Measurements from ENCODE around the gene SPSB2.

Gene SPSB2

GRCh38 chr12:6833189-6833890, 39.8 kb downstream of the SPSB2 start:
- TF ChIP-seq CTCF (IDR thresholded peaks at IDR 0.05; ENCODE audit: control insufficient read depth, extremely low read depth, insufficient read depth), result no peak
- no peak for DNase-seq (ENCODE audit: low read depth)

DNA sequence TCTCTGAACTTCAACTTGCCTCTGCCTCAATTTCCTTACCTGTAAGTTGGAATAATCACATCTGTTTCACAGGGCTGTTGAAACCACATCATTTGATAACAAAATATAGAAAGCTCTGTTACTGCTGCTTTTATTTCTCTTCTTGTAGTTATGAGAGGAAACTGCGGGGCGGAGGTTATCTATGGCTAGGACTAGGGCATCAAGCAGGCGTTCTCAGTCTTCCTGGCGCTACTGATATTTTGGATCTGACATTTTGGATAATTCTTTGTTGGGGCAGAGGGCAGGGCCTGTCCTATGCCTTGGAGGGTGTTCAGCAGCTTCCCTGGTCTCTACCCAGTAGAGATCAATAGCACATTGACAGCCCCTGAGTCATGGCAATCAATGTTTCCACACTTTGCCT, 41.0 kb downstream of the SPSB2 start:
- DNase-seq (ENCODE audit: low read depth), result no peak
- no peak overlapping the region for H3K4me3 ChIP-seq (ENCODE audit: low read depth, low read length)
- no peak for TF ChIP-seq CTCF (IDR thresholded peaks at IDR 0.05; ENCODE audit: control insufficient read depth, extremely low read depth, insufficient read depth)

More at GRCh38 chr12:6833189-6833890, 39.8 kb downstream of the SPSB2 start:
- no peak overlapping the region for H3K4me3 ChIP-seq (ENCODE audit: low read depth, low read length)

DNA sequence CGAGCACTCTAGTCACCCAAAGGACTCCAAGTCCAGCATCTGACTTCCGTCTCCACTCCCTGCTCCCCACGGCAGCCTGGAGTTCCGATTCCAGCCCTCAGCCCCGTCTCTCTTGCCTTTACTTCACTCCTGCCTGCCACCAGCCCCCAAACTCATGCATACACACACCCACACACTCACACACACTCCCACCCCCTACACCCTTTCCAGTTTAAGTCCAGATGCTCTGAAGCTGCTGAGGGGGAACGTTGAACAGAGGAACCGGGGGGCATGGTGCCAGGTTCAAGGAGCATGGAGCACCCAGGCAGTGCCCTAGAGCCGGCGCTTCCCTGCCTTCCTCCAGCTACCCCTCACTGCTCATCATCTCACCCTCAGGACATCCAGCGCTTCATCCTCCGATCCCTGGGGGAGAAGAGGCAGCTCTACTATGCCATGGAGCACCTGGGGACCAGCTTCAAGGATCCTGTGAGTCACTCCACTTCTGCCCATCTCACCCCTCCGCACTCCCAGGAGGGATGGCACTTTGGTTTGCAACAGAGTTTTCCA, 41.6 kb downstream of the SPSB2 start:
- no peak for DNase-seq (ENCODE audit: low read depth)
- no peak for TF ChIP-seq CTCF (IDR thresholded peaks at IDR 0.05; ENCODE audit: control insufficient read depth, extremely low read depth, insufficient read depth)
- H3K4me3 ChIP-seq (ENCODE audit: low read depth, low read length), result no peak overlapping the region

- no peak for DNase-seq (ENCODE audit: low read depth)
- no peak for TF ChIP-seq CTCF (IDR thresholded peaks at IDR 0.05; ENCODE audit: control insufficient read depth, extremely low read depth, insufficient read depth)
- no peak overlapping the region for H3K4me3 ChIP-seq (ENCODE audit: low read depth, low read length)
Measured at GRCh38 chr12:6830999-6831398, 42.1 kb downstream of the SPSB2 start.

DNA sequence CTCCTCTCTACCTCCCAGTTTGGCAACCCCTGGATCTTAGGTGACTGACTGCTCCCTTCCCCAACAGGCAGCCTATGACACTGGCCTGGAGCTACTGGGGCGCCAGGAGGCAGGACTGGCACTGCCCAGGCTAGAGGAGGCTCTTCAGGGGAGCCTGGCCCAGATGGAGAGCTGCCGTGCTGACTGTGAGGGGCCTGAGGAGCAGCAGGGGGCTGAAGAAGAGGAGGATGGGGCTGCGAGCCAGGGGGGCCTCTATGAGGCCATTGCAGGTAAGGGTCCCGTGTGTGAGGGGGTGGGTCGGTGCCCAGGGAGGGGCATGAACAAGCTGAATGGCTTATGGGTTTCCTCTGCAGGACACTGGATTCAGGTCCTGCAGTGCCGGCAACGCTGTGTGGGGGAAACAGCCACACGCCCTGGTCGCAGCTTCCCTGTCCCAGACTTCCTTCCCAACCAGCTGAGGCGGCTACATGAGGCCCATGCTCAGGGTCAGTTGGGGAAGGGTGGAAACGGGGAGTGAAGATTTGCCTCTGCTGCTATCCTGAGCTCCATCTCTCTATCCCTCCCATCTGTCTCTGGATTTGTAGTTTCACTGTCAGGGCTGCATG, 42.7 kb downstream of the SPSB2 start:
- no peak overlapping the region for H3K4me3 ChIP-seq (ENCODE audit: low read depth, low read length)
- no peak for DNase-seq (ENCODE audit: low read depth)
- TF ChIP-seq CTCF (IDR thresholded peaks at IDR 0.05; ENCODE audit: control insufficient read depth, extremely low read depth, insufficient read depth), result no peak

DNA sequence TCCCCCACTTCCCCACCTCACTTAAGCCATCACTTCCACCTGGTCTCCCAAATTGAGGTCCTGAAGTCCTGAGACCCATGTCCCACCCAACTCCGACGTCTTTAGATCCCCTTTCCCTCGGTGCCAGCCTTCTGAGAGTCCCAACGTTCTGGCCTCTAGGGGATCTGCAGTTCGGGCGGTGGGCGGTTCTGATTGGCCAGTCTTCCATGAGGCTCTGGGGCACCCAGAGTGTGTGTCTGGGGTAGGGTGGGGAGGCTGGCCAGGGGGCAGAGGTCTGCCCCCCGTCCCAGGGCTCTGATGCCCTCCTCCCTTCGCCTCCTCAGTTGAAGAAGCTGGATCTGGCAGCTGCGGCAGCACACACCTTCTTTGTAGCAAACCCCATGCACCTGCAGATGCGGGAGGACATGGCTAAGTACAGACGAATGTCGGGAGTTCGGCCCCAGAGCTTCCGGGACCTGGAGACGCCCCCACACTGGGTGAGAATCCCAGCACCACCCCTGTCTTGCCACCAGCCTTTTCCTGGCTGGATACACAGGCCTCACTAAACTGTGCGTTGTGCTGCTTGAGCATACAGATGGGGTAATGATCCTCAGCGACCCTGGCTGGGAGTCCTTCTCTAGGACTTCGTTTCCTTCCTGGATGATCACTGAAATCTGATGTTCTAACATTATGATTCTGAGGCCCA, 43.4 kb downstream of the SPSB2 start:
- no peak for TF ChIP-seq CTCF (IDR thresholded peaks at IDR 0.05; ENCODE audit: control insufficient read depth, extremely low read depth, insufficient read depth)
- no peak for DNase-seq (ENCODE audit: low read depth)
- no peak overlapping the region for H3K4me3 ChIP-seq (ENCODE audit: low read depth, low read length)
